ENCODE measurements around the gene PDE4B. TPM values are rescaled to one million over a fixed set of nuclear protein-coding genes. Genes with fewer than 3 reads are reported as not detected.

Gene PDE4B
- polyA plus RNA-seq, 1 donor (not counting 4 experiments of a cell fraction or from before 2014, with no cell fraction given): 0.29 TPM

DNA sequence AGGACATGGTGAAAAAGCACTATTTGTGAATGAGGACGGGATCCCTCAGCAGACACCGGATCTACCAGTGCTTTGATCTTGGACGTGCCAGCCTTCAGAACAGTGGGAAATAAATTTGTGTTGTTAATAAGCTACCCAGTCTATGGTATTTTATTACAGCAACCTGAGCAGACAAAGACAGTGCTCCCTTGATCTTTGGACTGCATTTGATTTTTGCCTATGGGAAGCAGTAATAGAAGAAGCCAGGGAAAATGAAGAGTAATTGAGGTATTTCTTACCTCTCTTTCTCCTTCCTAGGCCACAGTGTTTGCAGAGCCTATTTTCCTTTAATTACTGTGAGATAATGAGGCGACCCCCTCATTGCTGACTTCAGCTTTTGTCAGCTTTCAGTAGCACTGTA lies 87.9 kb downstream of the PDE4B start:
- Histone ChIP-seq H2AFZ (ENCODE audit: control insufficient read depth, low read length) (no peak overlapping the region), H3K4me3 (ENCODE audit: control insufficient read depth in 2 of 3, extremely low read depth in 1 of 3, insufficient read depth in 2 of 3, low read depth in 1 of 3, low read length in 3 of 3) (no peak overlapping the region), H4K20me1 (ENCODE audit: control insufficient read depth, extremely low read depth, insufficient read depth, low read length) (no peaks in the 10 kb centered on the region), H3K9me1 (ENCODE audit: control insufficient read depth, extremely low read depth, insufficient read depth, low read length) (no peaks in the 10 kb centered on the region), H3K9me3 (ENCODE audit: control insufficient read depth, low read depth, low read length) (no peaks in the 10 kb centered on the region), H3K4me2 (ENCODE audit: control insufficient read depth, extremely low read depth, insufficient read depth, low read depth, low read length) (no peak overlapping the region), H3K79me2 (ENCODE audit: control insufficient read depth, insufficient read depth, low read length) (no peaks in the 10 kb centered on the region), H3K9ac (ENCODE audit: control insufficient read depth, extremely low read depth, insufficient read depth, low read length) (no peak overlapping the region), H3K4me1 (ENCODE audit: control insufficient read depth, extremely low read depth, insufficient read depth, low read length) (no peaks in the 10 kb centered on the region), H3K36me3 (ENCODE audit: control insufficient read depth in 2 of 2, extremely low read depth in 1 of 2, insufficient read depth in 2 of 2, low read length in 2 of 2) (no peaks in the 10 kb centered on the region), H3K27ac (ENCODE audit: control insufficient read depth, insufficient read depth, low read length) (no peak overlapping the region), H3K27me3 (ENCODE audit: control insufficient read depth, extremely low read depth, insufficient read depth, low read length) (no peaks in the 10 kb centered on the region)
- DNase-seq (ENCODE audit: low read depth, low spot score) (no peak), FAIRE-seq (no peak)
- TF ChIP-seq, protein P1, sequence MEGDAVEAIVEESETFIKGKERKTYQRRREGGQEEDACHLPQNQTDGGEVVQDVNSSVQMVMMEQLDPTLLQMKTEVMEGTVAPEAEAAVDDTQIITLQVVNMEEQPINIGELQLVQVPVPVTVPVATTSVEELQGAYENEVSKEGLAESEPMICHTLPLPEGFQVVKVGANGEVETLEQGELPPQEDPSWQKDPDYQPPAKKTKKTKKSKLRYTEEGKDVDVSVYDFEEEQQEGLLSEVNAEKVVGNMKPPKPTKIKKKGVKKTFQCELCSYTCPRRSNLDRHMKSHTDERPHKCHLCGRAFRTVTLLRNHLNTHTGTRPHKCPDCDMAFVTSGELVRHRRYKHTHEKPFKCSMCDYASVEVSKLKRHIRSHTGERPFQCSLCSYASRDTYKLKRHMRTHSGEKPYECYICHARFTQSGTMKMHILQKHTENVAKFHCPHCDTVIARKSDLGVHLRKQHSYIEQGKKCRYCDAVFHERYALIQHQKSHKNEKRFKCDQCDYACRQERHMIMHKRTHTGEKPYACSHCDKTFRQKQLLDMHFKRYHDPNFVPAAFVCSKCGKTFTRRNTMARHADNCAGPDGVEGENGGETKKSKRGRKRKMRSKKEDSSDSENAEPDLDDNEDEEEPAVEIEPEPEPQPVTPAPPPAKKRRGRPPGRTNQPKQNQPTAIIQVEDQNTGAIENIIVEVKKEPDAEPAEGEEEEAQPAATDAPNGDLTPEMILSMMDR (optimal IDR thresholded peaks at IDR 0.05 in 1 of 3, IDR thresholded peaks at IDR 0.05 in 1 of 3, conservative IDR thresholded peaks at IDR 0.05 in 1 of 3; ENCODE audit: extremely low read depth in 1 of 3, insufficient read depth in 2 of 3, low read length in 3 of 3): no peak
- no peak for TF ChIP-seq EZH2 (IDR thresholded peaks at IDR 0.05; ENCODE audit: low read length)
- dilution Hi-C loops (cut with MboI; ENCODE audit: extremely low pct_ligation_motif_present, low sequenced_read_pairs): no loop called here

DNA sequence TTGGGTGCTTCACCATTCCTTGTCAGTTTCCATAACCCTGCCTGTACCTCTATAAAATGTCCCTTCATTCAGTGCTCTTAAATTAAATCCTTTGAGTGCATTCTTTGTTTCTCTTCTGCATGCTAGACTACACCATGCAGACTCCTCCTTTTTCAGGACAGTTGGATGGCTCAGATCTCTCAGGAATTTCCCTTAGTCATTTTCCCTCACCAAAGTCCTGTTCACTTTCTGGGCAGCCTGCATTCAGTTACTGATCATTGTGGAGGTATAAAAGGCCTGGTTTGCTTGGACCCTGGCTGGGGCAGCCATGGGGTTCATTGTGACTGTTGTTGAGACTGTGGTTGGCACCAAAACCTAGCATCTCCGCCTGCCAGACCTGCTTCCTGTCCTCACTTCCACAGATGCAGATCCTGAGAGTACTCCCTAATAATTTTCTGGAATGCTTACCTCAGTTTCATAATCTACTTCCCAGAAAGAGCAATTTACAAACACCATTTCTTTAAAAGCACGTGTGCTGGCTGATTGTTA lies 88.4 kb downstream of the PDE4B start:
- Histone ChIP-seq H3K4me3 (ENCODE audit: control insufficient read depth in 2 of 3, extremely low read depth in 1 of 3, insufficient read depth in 2 of 3, low read depth in 1 of 3, low read length in 3 of 3) (no peak overlapping the region), H4K20me1 (ENCODE audit: control insufficient read depth, extremely low read depth, insufficient read depth, low read length) (no peaks in the 10 kb centered on the region), H3K4me1 (ENCODE audit: control insufficient read depth, extremely low read depth, insufficient read depth, low read length) (no peaks in the 10 kb centered on the region), H3K79me2 (ENCODE audit: control insufficient read depth, insufficient read depth, low read length) (no peaks in the 10 kb centered on the region), H3K27me3 (ENCODE audit: control insufficient read depth, extremely low read depth, insufficient read depth, low read length) (no peaks in the 10 kb centered on the region), H2AFZ (ENCODE audit: control insufficient read depth, low read length) (no peak overlapping the region), H3K9me1 (ENCODE audit: control insufficient read depth, extremely low read depth, insufficient read depth, low read length) (no peaks in the 10 kb centered on the region), H3K4me2 (ENCODE audit: control insufficient read depth, extremely low read depth, insufficient read depth, low read depth, low read length) (no peak overlapping the region), H3K9me3 (ENCODE audit: control insufficient read depth, low read depth, low read length) (no peaks in the 10 kb centered on the region), H3K27ac (ENCODE audit: control insufficient read depth, insufficient read depth, low read length) (no peak overlapping the region), H3K36me3 (ENCODE audit: control insufficient read depth in 2 of 2, extremely low read depth in 1 of 2, insufficient read depth in 2 of 2, low read length in 2 of 2) (no peaks in the 10 kb centered on the region), H3K9ac (ENCODE audit: control insufficient read depth, extremely low read depth, insufficient read depth, low read length) (no peak overlapping the region)
- dilution Hi-C loops (cut with MboI; ENCODE audit: extremely low pct_ligation_motif_present, low sequenced_read_pairs): no loop called here
- FAIRE-seq (no peak), DNase-seq (ENCODE audit: low read depth, low spot score) (no peak)
- TF ChIP-seq, protein P1 (optimal IDR thresholded peaks at IDR 0.05 in 1 of 3, IDR thresholded peaks at IDR 0.05 in 1 of 3, conservative IDR thresholded peaks at IDR 0.05 in 1 of 3; ENCODE audit: extremely low read depth in 1 of 3, insufficient read depth in 2 of 3, low read length in 3 of 3): no peak
- TF ChIP-seq EZH2 (IDR thresholded peaks at IDR 0.05; ENCODE audit: low read length): no peak

Measured in keratinocyte (primary cell).